Hematopoietic multipotent progenitor cell treated with erythropoietin and hydrocortisone succinate and interleukin-3 and kit ligand, for 8 days (in vitro differentiated cells): ENCODE data around the gene CEP131.

ENCODE experiments used
- DNase-seq: peaks from one replicate; pipeline ENCODE4 v3.0.0-alpha.2; 2015

The CEP131 gene

GRCh38 chr17:81251094-81251708 is 28.4 kb upstream of the CEP131 start:
- DNase-seq: no peak

GRCh38 chr17:81250286-81251093 is 27.7 kb upstream of the CEP131 start:
- DNase-seq: no peak

- DNase-seq: no peak
Observed at GRCh38 chr17:81249223-81250040, 26.7 kb upstream of the CEP131 start.

- DNase-seq: no peak
Observed at GRCh38 chr17:81248649-81249048, 25.9 kb upstream of the CEP131 start.

- DNase-seq: no peak
Observed at GRCh38 chr17:81247339-81247990, 24.7 kb upstream of the CEP131 start.

GRCh38 chr17:81246679-81247338 is 24.0 kb upstream of the CEP131 start:
- DNase-seq: no peak

- no peak for DNase-seq
Observed at GRCh38 chr17:81246343-81246670, 23.5 kb upstream of the CEP131 start.

- no peak for DNase-seq
Observed at GRCh38 chr17:81245665-81246342, 23.0 kb upstream of the CEP131 start.

GRCh38 chr17:81245024-81245664 is 22.4 kb upstream of the CEP131 start:
- DNase-seq: no peak

GRCh38 chr17:81244358-81245023 is 21.7 kb upstream of the CEP131 start:
- DNase-seq: no peak

- DNase-seq: no peak
Observed at GRCh38 chr17:81243333-81243664, 20.5 kb upstream of the CEP131 start.

GRCh38 chr17:81242421-81243332 is 19.9 kb upstream of the CEP131 start:
- no peak for DNase-seq

- DNase-seq: peak; percentile 62
Observed at GRCh38 chr17:81241648-81242420, 19.1 kb upstream of the CEP131 start.

- DNase-seq: no peak
Observed at GRCh38 chr17:81241203-81241602, 18.4 kb upstream of the CEP131 start.

- peak; percentile 86 for DNase-seq
Observed at GRCh38 chr17:81240761-81241160, 18.0 kb upstream of the CEP131 start.

- DNase-seq: peak; percentile 47
Observed at GRCh38 chr17:81239714-81240555, 17.2 kb upstream of the CEP131 start.

GRCh38 chr17:81238815-81239713 is 16.3 kb upstream of the CEP131 start, which contains the start of the genes NDUFAF8 and TEPSIN:
TSS of gene NDUFAF8 (plus strand) at chr17:81239318. CDS start at chr17:81239364, 46 bp downstream.
TSS of gene TEPSIN (minus strand) at chr17:81239055. CDS start at chr17:81239033, 22 bp downstream.
- DNase-seq: peak; percentile 100
